Fibroblast of pulmonary artery (primary cell): ENCODE measurements around the gene ZNF865.

Source experiments
- DNase-seq: peaks from one replicate; pipeline ENCODE4 v3.0.0-alpha.2; 2010; ENCODE audit warnings: low read depth
- H3K4me3 ChIP-seq: replicated peaks from 2 replicates; pipeline ENCODE4 v1.5.1; 2011; ENCODE audit warnings: low read depth, mild to moderate bottlenecking, control low read depth, low read length, moderate library complexity
- TF ChIP-seq, protein P1 (sequence below): IDR thresholded peaks from 2 replicates; pipeline ENCODE4 v1.5.1; 2011; ENCODE audit warnings: mild to moderate bottlenecking, control low read depth, low read length, inconsistent platforms; ENCODE audit errors: missing control alignments

The ZNF865 gene

DNA sequence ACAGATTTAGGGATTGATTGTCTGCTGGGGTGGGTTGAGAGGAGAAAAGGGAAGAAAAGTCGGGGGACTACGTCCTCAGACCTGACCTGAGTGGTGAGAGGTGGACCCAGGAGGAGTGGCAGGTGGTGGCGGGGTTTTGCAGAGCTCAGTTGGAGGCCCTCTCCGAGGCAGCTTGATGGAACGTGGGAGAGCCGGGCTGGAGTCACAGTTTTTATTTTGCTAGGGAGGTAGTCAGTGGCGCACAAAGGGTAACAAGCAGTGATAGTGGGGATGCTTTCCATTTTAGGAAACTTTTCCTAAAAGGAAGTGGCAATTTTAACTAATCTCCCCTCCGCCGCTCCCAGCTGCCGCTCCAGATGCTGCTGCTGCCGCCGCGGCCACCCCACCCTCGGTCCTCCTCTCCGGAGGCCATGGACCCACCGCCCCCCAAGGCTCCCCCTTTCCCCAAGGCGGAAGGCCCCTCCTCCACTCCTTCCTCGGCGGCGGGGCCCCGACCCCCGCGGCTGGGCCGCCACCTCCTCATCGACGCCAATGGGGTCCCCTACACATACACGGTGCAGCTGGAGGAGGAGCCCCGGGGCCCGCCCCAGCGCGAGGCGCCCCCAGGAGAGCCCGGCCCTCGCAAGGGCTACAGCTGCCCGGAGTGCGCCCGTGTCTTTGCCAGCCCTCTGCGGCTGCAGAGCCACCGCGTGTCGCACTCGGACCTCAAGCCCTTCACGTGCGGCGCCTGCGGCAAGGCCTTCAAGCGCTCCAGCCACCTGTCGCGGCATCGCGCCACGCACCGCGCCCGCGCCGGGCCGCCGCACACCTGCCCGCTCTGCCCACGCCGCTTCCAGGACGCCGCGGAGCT, 36.9 kb downstream of the ZNF865 start:
- no peak for DNase-seq
- H3K4me3 ChIP-seq: peak overlapping the region; percentile 88
- TF ChIP-seq, protein P1, sequence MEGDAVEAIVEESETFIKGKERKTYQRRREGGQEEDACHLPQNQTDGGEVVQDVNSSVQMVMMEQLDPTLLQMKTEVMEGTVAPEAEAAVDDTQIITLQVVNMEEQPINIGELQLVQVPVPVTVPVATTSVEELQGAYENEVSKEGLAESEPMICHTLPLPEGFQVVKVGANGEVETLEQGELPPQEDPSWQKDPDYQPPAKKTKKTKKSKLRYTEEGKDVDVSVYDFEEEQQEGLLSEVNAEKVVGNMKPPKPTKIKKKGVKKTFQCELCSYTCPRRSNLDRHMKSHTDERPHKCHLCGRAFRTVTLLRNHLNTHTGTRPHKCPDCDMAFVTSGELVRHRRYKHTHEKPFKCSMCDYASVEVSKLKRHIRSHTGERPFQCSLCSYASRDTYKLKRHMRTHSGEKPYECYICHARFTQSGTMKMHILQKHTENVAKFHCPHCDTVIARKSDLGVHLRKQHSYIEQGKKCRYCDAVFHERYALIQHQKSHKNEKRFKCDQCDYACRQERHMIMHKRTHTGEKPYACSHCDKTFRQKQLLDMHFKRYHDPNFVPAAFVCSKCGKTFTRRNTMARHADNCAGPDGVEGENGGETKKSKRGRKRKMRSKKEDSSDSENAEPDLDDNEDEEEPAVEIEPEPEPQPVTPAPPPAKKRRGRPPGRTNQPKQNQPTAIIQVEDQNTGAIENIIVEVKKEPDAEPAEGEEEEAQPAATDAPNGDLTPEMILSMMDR: no peak

DNA sequence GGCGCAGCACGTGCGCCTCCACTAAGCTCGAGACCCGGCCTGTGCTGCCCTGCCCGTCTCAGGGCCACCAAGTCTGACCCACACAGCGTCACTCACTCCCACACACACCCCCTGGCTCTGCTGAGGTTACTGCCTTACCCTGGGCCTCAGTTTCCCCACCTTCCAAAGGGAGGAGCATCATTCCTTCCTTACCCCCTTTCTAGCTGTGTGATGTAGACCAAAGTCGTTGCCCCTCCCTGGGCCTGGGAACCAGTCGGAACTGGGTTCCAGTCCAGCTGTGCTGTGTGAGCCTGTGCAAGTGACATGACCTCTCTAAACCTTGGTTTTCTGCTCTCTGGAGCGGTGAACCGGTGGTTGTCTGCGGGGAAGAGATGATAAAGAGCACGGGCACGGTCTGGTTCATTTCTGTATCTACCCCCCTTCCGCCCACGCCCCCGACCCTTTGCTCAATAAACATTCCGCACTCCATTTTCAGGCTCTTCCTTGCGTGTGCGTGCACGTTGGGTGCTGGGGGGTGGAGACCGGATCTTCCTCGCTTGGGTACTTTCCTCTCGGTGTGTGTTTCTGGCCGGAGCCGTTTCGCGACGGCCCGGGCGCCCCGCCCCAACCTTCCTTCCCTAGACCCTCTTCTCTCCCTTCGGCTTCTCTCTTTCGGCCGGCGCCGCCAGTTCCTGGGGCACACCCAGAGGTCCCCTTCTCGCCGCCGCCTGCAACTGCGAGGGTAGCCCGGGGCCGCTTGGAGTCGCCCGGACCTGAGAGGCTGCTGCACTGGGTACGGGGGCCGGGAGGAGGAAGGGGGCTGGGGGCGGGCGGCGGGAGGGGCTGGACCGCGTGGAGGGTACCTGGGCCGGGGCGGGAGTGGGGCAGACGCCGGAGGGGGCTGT, 37.8 kb downstream of the ZNF865 start, which contains the start of gene ZNF581:
Gene ZNF581, plus strand, starts transcription at position 647 of the 884 bp plus-strand sequence. CDS start 923 bp downstream, outside the sequence.
- peak within 1 kb of the TSS; percentile 88 for H3K4me3 ChIP-seq
- TF ChIP-seq, protein P1: no peak
- DNase-seq: peak; percentile 79

DNA sequence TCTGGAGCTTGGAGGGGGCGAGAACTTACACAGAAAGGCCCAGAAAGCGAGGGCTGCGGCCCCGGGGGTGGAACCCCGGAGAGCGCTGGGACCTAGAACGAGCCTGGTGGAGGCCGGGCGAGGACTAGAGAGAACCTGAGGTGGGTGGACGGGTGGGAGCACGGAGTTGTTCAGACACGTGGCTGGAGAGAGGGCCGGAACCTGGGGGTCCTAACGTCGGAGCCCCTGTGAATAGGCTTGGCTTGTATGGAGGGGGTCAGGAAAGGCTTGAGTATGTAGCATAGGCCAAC, 38.4 kb downstream of the ZNF865 start:
- H3K4me3 ChIP-seq: peak overlapping the region; percentile 88
- DNase-seq: no peak
- TF ChIP-seq, protein P1: no peak

DNA sequence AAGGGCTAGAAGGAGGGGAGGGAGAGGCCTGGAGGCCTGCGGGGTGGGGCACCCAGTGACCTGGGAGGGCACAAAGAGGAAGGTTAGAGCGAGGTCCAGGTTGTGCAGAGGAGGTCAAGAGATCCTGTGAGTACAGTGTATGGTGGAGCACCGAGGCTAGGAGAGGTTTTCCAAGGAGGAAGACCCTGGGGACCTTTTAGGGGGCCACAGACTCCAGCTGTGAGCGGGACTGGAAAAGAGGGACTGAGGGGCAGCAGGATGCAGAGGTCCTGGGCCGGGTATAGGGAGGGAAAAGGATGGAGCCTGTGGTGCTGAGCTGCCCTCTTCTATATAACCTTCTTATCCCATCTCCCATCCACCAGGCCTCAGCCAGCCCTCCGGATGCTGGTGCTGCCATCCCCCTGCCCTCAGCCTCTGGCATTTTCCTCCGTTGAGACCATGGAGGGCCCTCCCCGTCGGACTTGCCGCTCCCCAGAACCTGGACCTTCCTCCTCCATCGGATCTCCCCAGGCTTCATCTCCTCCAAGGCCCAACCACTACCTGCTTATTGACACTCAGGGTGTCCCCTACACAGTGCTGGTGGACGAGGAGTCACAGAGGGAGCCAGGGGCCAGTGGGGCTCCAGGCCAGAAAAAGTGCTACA, 38.9 kb downstream of the ZNF865 start:
- H3K4me3 ChIP-seq: peak overlapping the region; percentile 88
- TF ChIP-seq, protein P1: no peak
- no peak for DNase-seq

DNA sequence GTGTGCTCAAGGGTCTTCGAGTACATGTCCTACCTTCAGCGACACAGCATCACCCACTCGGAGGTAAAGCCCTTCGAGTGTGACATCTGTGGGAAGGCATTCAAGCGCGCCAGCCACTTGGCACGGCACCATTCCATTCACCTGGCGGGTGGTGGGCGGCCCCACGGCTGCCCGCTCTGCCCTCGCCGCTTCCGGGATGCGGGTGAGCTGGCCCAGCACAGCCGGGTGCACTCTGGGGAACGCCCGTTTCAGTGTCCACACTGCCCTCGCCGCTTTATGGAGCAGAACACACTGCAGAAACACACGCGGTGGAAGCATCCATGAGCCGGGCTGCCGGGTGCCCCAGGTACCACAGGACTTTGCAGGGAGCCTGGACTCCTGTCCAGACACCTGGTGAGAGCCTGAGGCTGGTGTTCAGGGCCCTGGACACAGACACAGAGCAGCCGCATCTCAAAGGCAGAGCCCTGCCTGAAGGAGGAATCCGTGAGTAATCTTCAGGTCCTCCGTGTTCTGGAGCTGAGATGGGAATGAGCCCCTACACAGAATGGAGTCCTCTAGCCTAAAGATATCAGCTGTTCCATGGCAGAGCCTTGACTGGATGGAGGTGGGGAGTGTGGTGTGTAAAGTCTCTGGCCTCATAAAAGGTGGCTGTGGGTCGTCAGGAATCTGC, 39.5 kb downstream of the ZNF865 start:
- DNase-seq: no peak
- TF ChIP-seq, protein P1: no peak
- H3K4me3 ChIP-seq: peak overlapping the region; percentile 88

DNA sequence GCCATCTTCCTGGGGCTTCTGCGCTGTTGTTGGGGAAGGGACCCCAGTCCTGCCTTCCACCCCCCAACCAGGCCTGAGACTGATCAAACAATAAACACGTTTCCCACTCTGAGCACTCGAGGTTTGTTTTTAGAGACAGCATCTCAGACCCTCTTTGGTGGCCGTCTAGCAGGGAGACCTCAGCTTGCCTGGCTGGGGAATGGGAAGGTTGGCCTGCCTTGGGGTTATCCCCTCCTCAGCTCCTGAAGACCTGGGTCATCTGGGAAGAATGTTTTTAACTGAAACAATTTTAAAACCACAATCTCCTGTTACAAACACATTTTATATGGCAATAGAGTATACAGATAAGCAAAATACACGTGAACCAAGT, 40.0 kb downstream of the ZNF865 start:
- DNase-seq: no peak
- TF ChIP-seq, protein P1: no peak

More for the DNA sequence above, 40.0 kb downstream of the ZNF865 start:
- H3K4me3 ChIP-seq: no peak overlapping the region
